B cell (primary cell): ENCODE data around the gene TPSB2. TPM values are rescaled to one million over a fixed set of nuclear protein-coding genes. Genes with fewer than 3 reads are reported as not detected.
"Not testable (repeated sequence)": the region's sequence is repeated elsewhere in the genome, so short reads cannot be mapped to it uniquely, and the experiment has no call there.

Source experiments
- ATAC-seq: fragments of 200-7000 bp; cut with Tn5 transposase; one replicate; pipeline ENCODE4 v1.10.0; 2021; ENCODE audit warnings: low read depth, mild to moderate bottlenecking, moderate number of reproducible peaks, moderate library complexity
- CTCF ChIA-PET: fragments of 350-600 bp; sonication (Branson Sonifier 250); formaldehyde crosslinking; loops from one replicate; lab custom pipeline; 2021; ENCODE audit warnings: antibody characterized with exemption, inconsistent platforms; lab: Charles Lee
- POLR2A ChIA-PET: fragments of 350-600 bp; sonication (Branson Sonifier 250); formaldehyde crosslinking; loops from one replicate; lab custom pipeline; 2021; ENCODE audit warnings: antibody characterized with exemption; lab: Charles Lee
- DNase-seq: peaks from one replicate; pipeline ENCODE4 v3.0.0; 2013
- H2AFZ ChIP-seq: 2 replicates; pipeline ENCODE4 v1.6.1; 2012; ENCODE audit warnings: mild to moderate bottlenecking, low read depth, low read length; ENCODE audit not compliant: insufficient read depth, poor library complexity, severe bottlenecking
- H3K27ac ChIP-seq, 2 donors: 1 replicate in 1 of 2; 2 replicates in 1 of 2; pipeline ENCODE4 v1.5.1; 2012 to 2013; ENCODE audit warnings: low read length in 2 of 2, mild to moderate bottlenecking in 2 of 2, moderate library complexity in 1 of 2
- H3K27me3 ChIP-seq, 4 experiments: fragments of 200-600 bp in 1 of 4; sonication (generic) in 1 of 4; replicated peaks in 1 of 4; 1 replicate in 2 of 4; 2 replicates in 2 of 4; pipeline versions ENCODE4 v1.6.1 to v1.7.0; 2013 to 2016; ENCODE audit warnings: low read length in 3 of 4, mild to moderate bottlenecking in 2 of 4, mixed read lengths in 1 of 4, moderate library complexity in 1 of 4; ENCODE audit not compliant: insufficient read depth in 4 of 4, control insufficient read depth in 3 of 4; ENCODE audit errors: control extremely low read depth in 1 of 4
- H3K36me3 ChIP-seq, 2 experiments: replicated peaks in 1 of 2; 1 replicate in 1 of 2; 2 replicates in 1 of 2; pipeline versions ENCODE4 v1.6.1 to v1.7.1; 2013; ENCODE audit warnings: low read length in 1 of 2; ENCODE audit not compliant: insufficient read depth in 2 of 2, control insufficient read depth in 1 of 2; ENCODE audit errors: control extremely low read depth in 1 of 2, extremely low read depth in 1 of 2
- H3K4me1 ChIP-seq, 2 donors: fragments of 200-600 bp in 1 of 2; sonication (generic) in 1 of 2; 1 replicate in 1 of 2; 2 replicates in 1 of 2; pipeline versions ENCODE4 v1.5.1 to v1.6.1; 2013 to 2017; ENCODE audit warnings: low read length in 2 of 2; ENCODE audit not compliant: control insufficient read depth in 2 of 2, insufficient read depth in 2 of 2
- H3K4me2 ChIP-seq: replicated peaks from 2 replicates; pipeline ENCODE3; 2012; ENCODE audit warnings: mild to moderate bottlenecking, low read depth, low read length; ENCODE audit not compliant: poor library complexity, severe bottlenecking
- H3K4me3 ChIP-seq, 5 experiments: fragments of 200-600 bp in 1 of 5; sonication (generic) in 1 of 5; 1 replicate in 3 of 5; 2 replicates in 2 of 5; pipeline versions ENCODE4 v1.5.1 to v1.7.0; 2011 to 2016; ENCODE audit warnings: low read length in 4 of 5, mild to moderate bottlenecking in 4 of 5, low read depth in 2 of 5, control low read depth in 1 of 5, moderate library complexity in 1 of 5; ENCODE audit not compliant: insufficient read depth in 1 of 5; ENCODE audit errors: control extremely low read depth in 1 of 5, extremely low read depth in 1 of 5
- H3K79me2 ChIP-seq: fragments of 200-600 bp; sonication (generic); one replicate; pipeline ENCODE4 v1.6.0; 2016; ENCODE audit warnings: low read length; ENCODE audit not compliant: control insufficient read depth, insufficient read depth
- H3K9ac ChIP-seq: fragments of 200-600 bp; sonication (generic); 2 replicates; pipeline ENCODE4 v1.6.1; 2017; ENCODE audit warnings: mild to moderate bottlenecking, low read length, moderate library complexity
- H3K9me3 ChIP-seq, 3 donors: one replicate each; pipeline versions ENCODE4 v1.6.1 to v1.7.1; 2013; ENCODE audit warnings: low read length in 2 of 3; ENCODE audit not compliant: control insufficient read depth in 2 of 3, insufficient read depth in 1 of 3; ENCODE audit errors: control extremely low read depth in 1 of 3
- H4K20me1 ChIP-seq: 2 replicates; pipeline ENCODE4 v1.6.0; 2012; ENCODE audit warnings: mild to moderate bottlenecking, low read length; ENCODE audit not compliant: insufficient read depth, control insufficient read depth, poor library complexity, severe bottlenecking
- H3K27ac Mint-ChIP-seq: one replicate; pipeline ENCODE4 v1.8.0; 2021; ENCODE audit warnings: mixed read lengths
- H3K27me3 Mint-ChIP-seq: one replicate; pipeline ENCODE4 v1.8.0; 2021; ENCODE audit warnings: mixed read lengths
- H3K4me1 Mint-ChIP-seq: one replicate; pipeline ENCODE4 v1.8.0; 2021; ENCODE audit warnings: mixed read lengths
- H3K4me3 Mint-ChIP-seq: one replicate; pipeline ENCODE4 v1.8.0; 2021; ENCODE audit warnings: mixed read lengths
- H3K9me3 Mint-ChIP-seq: one replicate; pipeline ENCODE4 v1.8.0; 2022; ENCODE audit warnings: mixed read lengths; ENCODE audit not compliant: insufficient read depth
- EZH2 ChIP-seq: IDR thresholded peaks from 2 replicates; pipeline ENCODE4 v1.6.1; 2012; ENCODE audit warnings: borderline replicate concordance, low read depth, mild to moderate bottlenecking, moderate library complexity, low read length; ENCODE audit not compliant: insufficient read depth, poor library complexity, severe bottlenecking
- WGBS: methylation state at CpG from one replicate; pipeline ENCODE4 v1.1.5; 2013; ENCODE audit warnings: missing lambda C conversion rate; ENCODE audit not compliant: insufficient coverage; 5-methylcytosine and 5-hydroxymethylcytosine counted together
- intact Hi-C: fragments of 100-400 bp; cut with micrococcal nuclease; formaldehyde crosslinking; loops from one replicate; pipeline ENCODE4 v1.10.0; 2022
- polyA plus RNA-seq: library from polyadenylated mRNA; depleted of rRNA; stranded (reverse); fragments of >200 nt; gene quantifications from 2 replicates; pipeline ENCODE4 v1.2.3, GENCODE V29; 2012
- total RNA-seq, 2 donors: library from RNA; stranded (reverse); fragments of 120-200 nt in 1 of 2; gene quantifications; 1 replicate in 1 of 2; 2 replicates in 1 of 2; pipeline versions ENCODE4 v1.2.3 to v1.2.4, GENCODE V29; 2013 to 2022
- TF ChIP-seq, protein P1 (sequence below): fragments of 200-600 bp; IDR thresholded peaks from one replicate; pipeline ENCODE4 v1.8.0; 2022; ENCODE audit warnings: antibody characterized with exemption, mild to moderate bottlenecking

The TPSB2 gene
- total and polyA plus RNA-seq, 2 donors (not counting 1 experiment from before 2014, with no cell fraction given), result not detected

DNA sequence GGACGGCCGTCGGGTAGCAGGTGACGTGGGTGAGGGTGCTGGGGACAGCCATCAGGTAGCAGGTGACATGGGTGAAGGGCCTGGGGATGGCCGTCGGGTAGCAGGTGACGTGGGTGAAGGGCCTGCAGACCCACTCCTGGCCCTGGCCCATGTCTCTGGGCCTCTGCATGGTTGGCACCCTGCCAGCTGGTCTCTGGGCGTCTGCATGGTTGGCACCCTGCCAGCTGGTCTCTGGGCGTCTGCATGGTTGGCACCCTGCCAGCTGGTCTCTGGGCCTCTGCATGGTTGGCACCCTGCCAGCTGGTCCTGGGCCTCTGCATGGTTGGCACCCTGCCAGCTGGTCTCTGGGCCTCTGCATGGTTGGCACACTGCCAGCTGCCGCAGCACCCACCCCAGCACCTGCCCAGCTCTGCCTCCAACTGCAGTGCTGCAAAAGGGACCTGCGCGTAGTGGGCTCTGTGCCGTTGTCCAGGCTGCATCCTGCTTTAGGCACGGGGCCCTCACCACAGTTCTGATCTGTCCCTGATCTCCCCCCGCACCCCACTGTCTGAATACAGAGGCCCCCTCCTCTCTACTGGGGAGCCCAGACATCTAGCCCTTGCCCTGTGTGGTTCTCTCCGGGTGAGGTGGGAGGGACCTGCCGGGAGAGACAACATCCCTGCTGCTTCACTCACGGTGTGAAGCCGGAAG is 41.9 kb upstream of the TPSB2 start:
- ATAC-seq, H2AFZ ChIP-seq, H3K27ac ChIP-seq, H3K4me3 Mint-ChIP-seq, H3K9me3 Mint-ChIP-seq, H3K4me1 ChIP-seq, H4K20me1 ChIP-seq, H3K27ac Mint-ChIP-seq, intact Hi-C loops, H3K4me1 Mint-ChIP-seq, H3K36me3 ChIP-seq, H3K4me3 ChIP-seq, DNase-seq, CTCF ChIA-PET, H3K9me3 ChIP-seq, H3K9ac ChIP-seq, H3K79me2 ChIP-seq: not testable (repeated sequence)
- POLR2A ChIA-PET, result interaction anchor here (0.6 kb wide), 1 partner anchor 381 kb away, joined by 4 read pairs; no protein-coding TSS in a partner anchor
- peaks cover 27% of the 10 kb centered on the region for H3K27me3 Mint-ChIP-seq
- 30% methylated on average over 18 of the region's 19 CpGs for WGBS
- H3K4me2 ChIP-seq, result peak overlapping the region; percentile 5
- peaks cover 0 to 19% (median 3%) of the 10 kb centered on the region in 4 experiments for H3K27me3 ChIP-seq

DNA sequence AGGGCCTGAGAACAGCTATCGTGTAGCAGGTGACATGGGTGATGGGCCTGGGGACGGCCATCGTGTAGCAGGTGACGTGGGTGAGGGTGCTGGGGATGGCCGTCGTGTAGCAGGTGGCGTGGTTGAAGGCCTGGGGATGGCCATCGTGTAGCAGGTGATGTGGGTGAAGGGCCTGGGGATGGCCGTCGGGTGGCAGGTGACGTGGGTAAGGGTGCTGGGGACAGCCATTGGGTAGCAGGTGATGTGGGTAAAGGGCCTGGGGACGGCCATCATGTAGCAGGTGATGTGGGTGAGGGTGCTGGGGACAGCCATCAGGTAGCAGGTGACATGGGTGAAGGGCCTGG is 41.4 kb upstream of the TPSB2 start:
- DNase-seq, result no peak
- intact Hi-C loops, result no loop called here
- ChIA-PET CTCF (no interaction called here), POLR2A (interaction anchor here (0.6 kb wide), 1 partner anchor 381 kb away, joined by 4 read pairs; no protein-coding TSS in a partner anchor)
- peaks cover 0 to 19% (median 3%) of the 10 kb centered on the region in 4 experiments for H3K27me3 ChIP-seq
- no peak overlapping the region for H3K4me2 ChIP-seq
- no peaks in the 10 kb centered on the region for H3K36me3 ChIP-seq
- peaks cover 0 to 4% of the 10 kb centered on the region in 2 donors for H3K4me1 ChIP-seq
- peaks cover 0 to 4% (median 0%) of the 10 kb centered on the region in 3 donors for H3K9me3 ChIP-seq
- no peaks in the 10 kb centered on the region for H4K20me1 ChIP-seq
- no peak for ATAC-seq
- no peak overlapping the region for H3K4me3 ChIP-seq
- H3K27ac ChIP-seq, result no peak overlapping the region
- H3K9me3 Mint-ChIP-seq, result no peaks in the 10 kb centered on the region
- no peak overlapping the region for H3K4me3 Mint-ChIP-seq
- TF ChIP-seq, protein P1, sequence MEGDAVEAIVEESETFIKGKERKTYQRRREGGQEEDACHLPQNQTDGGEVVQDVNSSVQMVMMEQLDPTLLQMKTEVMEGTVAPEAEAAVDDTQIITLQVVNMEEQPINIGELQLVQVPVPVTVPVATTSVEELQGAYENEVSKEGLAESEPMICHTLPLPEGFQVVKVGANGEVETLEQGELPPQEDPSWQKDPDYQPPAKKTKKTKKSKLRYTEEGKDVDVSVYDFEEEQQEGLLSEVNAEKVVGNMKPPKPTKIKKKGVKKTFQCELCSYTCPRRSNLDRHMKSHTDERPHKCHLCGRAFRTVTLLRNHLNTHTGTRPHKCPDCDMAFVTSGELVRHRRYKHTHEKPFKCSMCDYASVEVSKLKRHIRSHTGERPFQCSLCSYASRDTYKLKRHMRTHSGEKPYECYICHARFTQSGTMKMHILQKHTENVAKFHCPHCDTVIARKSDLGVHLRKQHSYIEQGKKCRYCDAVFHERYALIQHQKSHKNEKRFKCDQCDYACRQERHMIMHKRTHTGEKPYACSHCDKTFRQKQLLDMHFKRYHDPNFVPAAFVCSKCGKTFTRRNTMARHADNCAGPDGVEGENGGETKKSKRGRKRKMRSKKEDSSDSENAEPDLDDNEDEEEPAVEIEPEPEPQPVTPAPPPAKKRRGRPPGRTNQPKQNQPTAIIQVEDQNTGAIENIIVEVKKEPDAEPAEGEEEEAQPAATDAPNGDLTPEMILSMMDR, result no peak
- no peak for TF ChIP-seq EZH2
- peaks cover 27% of the 10 kb centered on the region for H3K27me3 Mint-ChIP-seq
- no peaks in the 10 kb centered on the region for H3K4me1 Mint-ChIP-seq
- no peak overlapping the region for H2AFZ ChIP-seq
- whole genome bisulfite sequencing, result 76% methylated on average over 12 of the region's 12 CpGs
- H3K27ac Mint-ChIP-seq, result no peak overlapping the region
- no peak overlapping the region for H3K9ac ChIP-seq
- H3K79me2 ChIP-seq, result no peaks in the 10 kb centered on the region

DNA sequence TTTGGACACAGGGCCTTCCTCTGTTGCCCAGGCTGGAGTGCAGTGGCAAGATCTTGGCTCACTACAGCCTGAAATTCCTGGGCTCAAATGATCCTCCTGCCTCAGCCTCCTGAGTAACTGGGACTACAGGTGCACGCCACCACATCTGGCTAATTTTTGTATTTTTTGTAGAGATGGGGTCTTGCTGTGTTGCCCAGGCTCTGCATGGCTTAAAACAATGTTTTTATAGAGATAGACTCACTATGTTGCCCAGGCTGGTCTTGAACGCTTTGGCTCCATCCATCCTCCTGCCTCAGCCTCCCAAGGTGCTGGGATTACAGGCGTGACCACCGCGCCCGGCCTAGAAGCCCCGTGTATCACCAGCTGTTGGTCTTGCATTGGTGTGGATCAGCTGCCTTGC is 39.4 kb upstream of the TPSB2 start:
- H3K27me3 Mint-ChIP-seq, result peaks cover 18% of the 10 kb centered on the region
- H3K79me2 ChIP-seq, ATAC-seq, H3K36me3 ChIP-seq, intact Hi-C loops, H3K9me3 Mint-ChIP-seq, H3K9ac ChIP-seq, CTCF ChIA-PET, H3K27ac ChIP-seq, H3K4me3 ChIP-seq, H2AFZ ChIP-seq, H3K4me3 Mint-ChIP-seq, H3K27ac Mint-ChIP-seq, H3K9me3 ChIP-seq, H3K4me2 ChIP-seq, H4K20me1 ChIP-seq, POLR2A ChIA-PET, H3K4me1 Mint-ChIP-seq, H3K4me1 ChIP-seq, DNase-seq: not testable (repeated sequence)
- WGBS, result 97% methylated on average over 7 of the region's 7 CpGs
- H3K27me3 ChIP-seq, result peaks cover 0 to 19% (median 3%) of the 10 kb centered on the region in 4 experiments
